Measurements from ENCODE around the gene KIF11. TPM values are rescaled to one million over a fixed set of nuclear protein-coding genes. Genes with fewer than 3 reads are reported as not detected.

Gene KIF11
- total and polyA plus RNA-seq, 2 donors (not counting 3 experiments of a cell fraction or from before 2014, with no cell fraction given): 7.3 to 42.6 TPM

DNA sequence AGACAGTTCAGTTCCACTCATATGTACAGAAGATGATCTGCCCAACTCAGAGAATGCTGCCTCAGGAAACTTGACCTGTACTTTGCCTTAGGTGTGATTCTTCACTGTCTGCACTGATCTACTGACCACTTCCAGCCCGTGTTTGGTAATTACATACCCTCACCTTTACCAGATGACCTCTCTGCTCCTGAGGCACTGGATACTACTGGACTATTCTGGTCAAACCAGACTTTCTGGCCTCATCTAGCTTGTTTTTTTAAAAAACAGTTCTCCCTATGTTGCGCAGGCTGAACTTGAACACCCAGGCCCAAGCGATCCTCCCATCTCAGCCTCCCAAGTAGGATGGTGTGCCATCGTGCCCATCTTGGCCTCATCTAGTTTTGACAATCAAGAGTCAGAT lies 45.3 kb upstream of the KIF11 start:
- POLR2A ChIA-PET: no interaction called here
- no TSS peak for BruUV-seq (replicated peaks)
- no peaks in the 10 kb centered on the region for H3K9me3 ChIP-seq (replicated peaks; ENCODE audit: control insufficient read depth, insufficient read depth, low read length)
- no peak overlapping the region for H3K9ac ChIP-seq (replicated peaks; ENCODE audit: extremely low read depth, insufficient read depth, low read length)
- H3K27ac ChIP-seq (ENCODE audit: insufficient read depth, low read depth, low read length): no peak overlapping the region
- TF ChIP-seq, protein P1, sequence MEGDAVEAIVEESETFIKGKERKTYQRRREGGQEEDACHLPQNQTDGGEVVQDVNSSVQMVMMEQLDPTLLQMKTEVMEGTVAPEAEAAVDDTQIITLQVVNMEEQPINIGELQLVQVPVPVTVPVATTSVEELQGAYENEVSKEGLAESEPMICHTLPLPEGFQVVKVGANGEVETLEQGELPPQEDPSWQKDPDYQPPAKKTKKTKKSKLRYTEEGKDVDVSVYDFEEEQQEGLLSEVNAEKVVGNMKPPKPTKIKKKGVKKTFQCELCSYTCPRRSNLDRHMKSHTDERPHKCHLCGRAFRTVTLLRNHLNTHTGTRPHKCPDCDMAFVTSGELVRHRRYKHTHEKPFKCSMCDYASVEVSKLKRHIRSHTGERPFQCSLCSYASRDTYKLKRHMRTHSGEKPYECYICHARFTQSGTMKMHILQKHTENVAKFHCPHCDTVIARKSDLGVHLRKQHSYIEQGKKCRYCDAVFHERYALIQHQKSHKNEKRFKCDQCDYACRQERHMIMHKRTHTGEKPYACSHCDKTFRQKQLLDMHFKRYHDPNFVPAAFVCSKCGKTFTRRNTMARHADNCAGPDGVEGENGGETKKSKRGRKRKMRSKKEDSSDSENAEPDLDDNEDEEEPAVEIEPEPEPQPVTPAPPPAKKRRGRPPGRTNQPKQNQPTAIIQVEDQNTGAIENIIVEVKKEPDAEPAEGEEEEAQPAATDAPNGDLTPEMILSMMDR (IDR thresholded peaks at IDR 0.05; ENCODE audit: extremely low read depth in 1 of 2, insufficient read depth in 1 of 2, low read depth in 1 of 2, low read length in 2 of 2): no peak
- TF ChIP-seq MYC (IDR thresholded peaks at IDR 0.05; ENCODE audit: low read depth, low read length) (no peak), EZH2 (IDR thresholded peaks at IDR 0.05; ENCODE audit: borderline replicate concordance, low read depth, low read length, severe bottlenecking) (no peak), FOS (IDR thresholded peaks at IDR 0.05; ENCODE audit: borderline replicate concordance, insufficient read depth, low read length) (no peak), POLR2A (IDR thresholded peaks at IDR 0.05; ENCODE audit: low read depth, low read length) (no peak), POLR2AphosphoS5 (IDR thresholded peaks at IDR 0.05; ENCODE audit: insufficient read depth, low read depth, low read length) (no peak), JUN (IDR thresholded peaks at IDR 0.05; ENCODE audit: borderline replicate concordance, insufficient read depth, insufficient read length, low read depth) (no peak), GATA2 (IDR thresholded peaks at IDR 0.05; ENCODE audit: insufficient read depth, insufficient read length, low read depth, low read length) (no peak), MAX (IDR thresholded peaks at IDR 0.05; ENCODE audit: insufficient read depth, insufficient read length) (no peak)
- H3K4me1 ChIP-seq (ENCODE audit: control insufficient read depth, extremely low read depth, insufficient read depth, low read length): no peaks in the 10 kb centered on the region
- H4K20me1 ChIP-seq (replicated peaks; ENCODE audit: control insufficient read depth, extremely low read depth, insufficient read depth, low read length): peaks cover 4% of the 10 kb centered on the region
- CTCF ChIA-PET: interaction anchor here (0.7 kb wide), 1 partner anchor 31 kb away, joined by 4 read pairs; no protein-coding TSS in a partner anchor
- H3K4me2 ChIP-seq (ENCODE audit: insufficient read depth, low read length): no peak overlapping the region
- dilution Hi-C loops (cut with MboI; ENCODE audit: extremely low pct_ligation_motif_present, low sequenced_read_pairs) (no loop called here), intact Hi-C loops (cut with micrococcal nuclease) (no loop called here)
- peaks cover 0 to 2% of the 10 kb centered on the region in 2 experiments for H3K36me3 ChIP-seq (ENCODE audit: control insufficient read depth in 2 of 2, extremely low read depth in 1 of 2, insufficient read depth in 2 of 2, low read length in 2 of 2)
- FAIRE-seq: no peak
- no peaks in the 10 kb centered on the region for H3K9me1 ChIP-seq (replicated peaks; ENCODE audit: control insufficient read depth, extremely low read depth, insufficient read depth, low read length)
- H3K27me3 ChIP-seq (ENCODE audit: control insufficient read depth in 2 of 2, insufficient read depth in 2 of 2, low read length in 2 of 2): no peaks in the 10 kb centered on the region
- no peak for DNase-seq (ENCODE audit: low read depth, low spot score)
- peaks cover 36% of the 10 kb centered on the region for H3K79me2 ChIP-seq (ENCODE audit: control insufficient read depth, insufficient read depth, low read length)
- H3K4me3 ChIP-seq (replicated peaks in 1 of 3; ENCODE audit: insufficient read depth in 1 of 3, low read depth in 1 of 3, low read length in 3 of 3): no peak overlapping the region
- no peak overlapping the region for H2AFZ ChIP-seq (ENCODE audit: low read depth, low read length)

Data from endothelial cell of umbilical vein (primary cell).